Prostate gland (tissue), 2 donors: Measurements from ENCODE around the gene ZNF664. TPM values are rescaled to one million over a fixed set of nuclear protein-coding genes. Genes with fewer than 3 reads are reported as not detected.

ENCODE experiments used
- DNase-seq: peaks from one replicate; pipeline ENCODE4 v3.0.0-alpha.2; 2019; ENCODE audit warnings: low spot score
- H3K27ac ChIP-seq, 2 donors: fragments of 200-600 bp; sonication (generic); 2 replicates each; pipeline ENCODE4 v1.5.1; 2017 to 2019
- H3K27me3 ChIP-seq: fragments of 200-600 bp; sonication (generic); replicated peaks from 2 replicates; pipeline ENCODE4 v1.5.1; 2019; ENCODE audit not compliant: insufficient read depth
- H3K36me3 ChIP-seq, 2 donors: fragments of 200-600 bp; sonication (generic); 1 replicate in 1 of 2; 2 replicates in 1 of 2; pipeline versions ENCODE4 v1.5.1 to v1.8.1; 2017 to 2019
- H3K4me1 ChIP-seq: fragments of 200-600 bp; sonication (generic); replicated peaks from 2 replicates; pipeline ENCODE4 v1.5.1; 2019
- H3K4me3 ChIP-seq, 2 donors: fragments of 200-600 bp; sonication (generic); 2 replicates each; pipeline ENCODE4 v1.5.1; 2017 to 2019
- H3K9me3 ChIP-seq: fragments of 200-600 bp; sonication (generic); 2 replicates; pipeline ENCODE4 v1.5.1; 2017
- POLR2A ChIP-seq: fragments of 450-650 bp; IDR thresholded peaks from one replicate; pipeline ENCODE4 v1.6.1; 2016; ENCODE audit warnings: antibody characterized with exemption, mild to moderate bottlenecking
- POLR2AphosphoS5 ChIP-seq: sonication (generic); formaldehyde crosslinking; IDR thresholded peaks from one replicate; pipeline ENCODE4 v1.6.1; 2017; ENCODE audit warnings: antibody characterized with exemption
- WGBS: methylation state at CpG from one replicate; pipeline ENCODE4 v1.1.5; 2018; 5-methylcytosine and 5-hydroxymethylcytosine counted together
- intact Hi-C: fragments of 100-400 bp; cut with DNase I; formaldehyde crosslinking; loops from one replicate; pipeline ENCODE4 v1.14.2; 2022
- total RNA-seq, 2 donors: library from RNA; depleted of rRNA; stranded (reverse); fragments of >200 nt; gene quantifications; one replicate each; pipeline ENCODE4 v1.1.0, GENCODE V29; 2016
- TF ChIP-seq, protein P1 (sequence below), 4 experiments: fragments of 200-600 bp in 2 of 4; fragments of 450-650 bp in 2 of 4; sonication (generic) in 2 of 4; IDR thresholded peaks; 1 replicate in 3 of 4; 2 replicates in 1 of 4; pipeline ENCODE4 v1.5.1; 2016 to 2019; ENCODE audit warnings: antibody characterized with exemption in 4 of 4, mild to moderate bottlenecking in 2 of 4, moderate library complexity in 2 of 4

The ZNF664 gene
- total RNA-seq, 2 donors from 2014 or later: 59.4 to 70.5 TPM

DNA sequence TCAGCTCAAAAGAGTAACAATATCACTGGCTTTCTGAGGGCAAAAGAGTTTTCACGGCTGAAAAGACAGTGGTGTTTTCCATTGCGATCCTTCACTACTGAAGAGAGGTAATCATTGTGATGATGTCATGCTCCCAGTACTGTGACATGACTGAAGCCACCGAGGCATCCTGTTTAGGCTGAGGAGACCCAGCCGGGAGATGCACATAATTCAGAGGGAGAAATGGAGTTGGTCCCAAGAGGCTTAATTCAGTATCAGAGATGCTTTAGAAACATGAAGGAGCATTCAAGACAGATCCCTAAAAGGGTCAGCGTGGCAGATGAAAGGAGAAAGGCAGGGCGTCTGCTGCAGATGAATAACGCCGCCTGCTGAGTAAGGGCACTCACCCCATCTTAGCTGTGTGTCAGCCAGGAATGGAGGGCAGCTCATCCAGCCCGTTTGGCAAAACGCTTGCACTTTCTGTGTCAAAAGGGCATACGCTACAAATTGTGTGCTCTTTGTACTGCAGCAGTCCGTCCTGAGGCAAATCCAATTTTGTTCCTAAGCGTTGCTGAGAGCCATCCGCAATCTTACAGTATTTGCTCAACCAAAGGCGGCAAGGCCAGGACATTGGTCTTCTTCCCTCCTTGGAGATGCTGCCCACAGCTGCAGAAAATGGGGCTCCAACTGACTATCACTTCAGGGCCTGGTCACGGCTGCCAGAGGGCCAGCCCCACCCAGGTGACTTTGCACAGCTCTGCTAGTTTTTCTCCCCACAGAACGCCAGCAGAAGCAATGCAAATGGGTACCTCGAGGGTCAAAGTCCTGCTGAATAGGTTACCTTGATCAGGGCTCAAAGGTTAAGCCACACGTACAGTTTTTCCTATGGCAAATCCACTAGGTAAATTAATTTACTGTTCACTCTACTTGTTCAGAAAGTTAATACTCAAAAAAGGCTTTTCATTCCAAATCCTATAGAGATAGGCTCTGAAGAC is 23.9 kb upstream of the ZNF664 start:
- TF ChIP-seq, protein P1, sequence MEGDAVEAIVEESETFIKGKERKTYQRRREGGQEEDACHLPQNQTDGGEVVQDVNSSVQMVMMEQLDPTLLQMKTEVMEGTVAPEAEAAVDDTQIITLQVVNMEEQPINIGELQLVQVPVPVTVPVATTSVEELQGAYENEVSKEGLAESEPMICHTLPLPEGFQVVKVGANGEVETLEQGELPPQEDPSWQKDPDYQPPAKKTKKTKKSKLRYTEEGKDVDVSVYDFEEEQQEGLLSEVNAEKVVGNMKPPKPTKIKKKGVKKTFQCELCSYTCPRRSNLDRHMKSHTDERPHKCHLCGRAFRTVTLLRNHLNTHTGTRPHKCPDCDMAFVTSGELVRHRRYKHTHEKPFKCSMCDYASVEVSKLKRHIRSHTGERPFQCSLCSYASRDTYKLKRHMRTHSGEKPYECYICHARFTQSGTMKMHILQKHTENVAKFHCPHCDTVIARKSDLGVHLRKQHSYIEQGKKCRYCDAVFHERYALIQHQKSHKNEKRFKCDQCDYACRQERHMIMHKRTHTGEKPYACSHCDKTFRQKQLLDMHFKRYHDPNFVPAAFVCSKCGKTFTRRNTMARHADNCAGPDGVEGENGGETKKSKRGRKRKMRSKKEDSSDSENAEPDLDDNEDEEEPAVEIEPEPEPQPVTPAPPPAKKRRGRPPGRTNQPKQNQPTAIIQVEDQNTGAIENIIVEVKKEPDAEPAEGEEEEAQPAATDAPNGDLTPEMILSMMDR (IDR thresholded peaks at IDR 0.05): no peak
- TF ChIP-seq POLR2AphosphoS5 (no peak), POLR2A (no peak)
- Histone ChIP-seq H3K27me3 (no peaks in the 10 kb centered on the region), H3K4me3 (no peak overlapping the region), H3K4me1 (no peaks in the 10 kb centered on the region), H3K27ac (no peak overlapping the region), H3K36me3 (peaks cover 0 to 3% of the 10 kb centered on the region in 2 donors), H3K9me3 (no peaks in the 10 kb centered on the region)
- no peak for DNase-seq
- intact Hi-C loops: no loop called here
- 91% methylated on average over 19 of the region's 19 CpGs for WGBS

DNA sequence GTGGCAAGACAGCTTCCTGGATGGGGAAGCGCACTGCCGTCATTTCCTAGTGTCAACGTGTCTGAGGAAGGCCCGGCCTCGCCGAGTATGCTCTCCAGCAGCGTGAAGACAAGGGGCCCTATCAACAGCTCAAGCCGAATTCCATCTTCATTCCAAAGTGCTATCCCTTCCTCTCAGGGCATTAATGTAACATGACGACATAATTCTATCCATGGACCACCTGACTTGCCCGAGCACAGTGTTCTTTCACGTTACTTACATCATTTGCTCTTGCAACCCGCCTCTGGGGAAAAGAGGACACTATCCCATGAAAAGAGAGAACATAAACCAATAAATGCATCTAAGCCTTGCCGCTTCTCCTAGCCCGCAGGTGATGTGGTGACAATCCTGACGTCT is 23.2 kb upstream of the ZNF664 start:
- Histone ChIP-seq H3K9me3 (no peaks in the 10 kb centered on the region), H3K27me3 (no peaks in the 10 kb centered on the region), H3K4me3 (no peak overlapping the region), H3K27ac (no peak overlapping the region), H3K4me1 (no peaks in the 10 kb centered on the region), H3K36me3 (peaks cover 0 to 3% of the 10 kb centered on the region in 2 donors)
- intact Hi-C loops: no loop called here
- DNase-seq: no peak
- TF ChIP-seq, protein P1 (IDR thresholded peaks at IDR 0.05): no peak
- TF ChIP-seq POLR2AphosphoS5 (no peak), POLR2A (no peak)
- 96% methylated on average over 15 of the region's 15 CpGs for WGBS

GRCh38 chr12:123950476-123951349 is 22.3 kb upstream of the ZNF664 start:
- no peaks in the 10 kb centered on the region for H3K4me1 ChIP-seq
- intact Hi-C loops: no loop called here
- no peaks in the 10 kb centered on the region for H3K27me3 ChIP-seq
- TF ChIP-seq, protein P1 (IDR thresholded peaks at IDR 0.05): no peak
- no peak for TF ChIP-seq POLR2A
- TF ChIP-seq POLR2AphosphoS5: no peak
- no peaks in the 10 kb centered on the region for H3K9me3 ChIP-seq
- no peak for DNase-seq
- no peak overlapping the region for H3K4me3 ChIP-seq
- H3K36me3 ChIP-seq: no peaks in the 10 kb centered on the region
- WGBS: 92% methylated on average over 15 of the region's 15 CpGs
- no peak overlapping the region for H3K27ac ChIP-seq

DNA sequence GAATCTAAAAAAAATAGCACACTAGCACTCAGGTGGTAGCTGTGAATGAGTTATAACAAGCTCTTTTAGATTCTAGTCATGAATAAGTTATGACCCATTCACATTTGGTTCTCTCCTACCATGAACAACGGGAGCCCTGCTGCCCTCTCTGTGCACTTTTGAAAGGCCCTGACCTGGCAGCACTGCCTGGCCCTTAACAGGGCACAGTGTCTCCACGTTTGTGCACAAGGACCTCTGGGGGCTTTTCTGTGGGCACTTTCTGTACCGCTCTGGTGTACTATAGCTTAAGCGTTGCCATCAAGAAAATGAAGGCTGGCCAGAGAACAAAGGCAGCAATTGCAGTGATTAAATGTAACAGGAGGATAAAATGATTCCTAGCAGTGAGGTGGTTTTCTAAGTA is 21.5 kb upstream of the ZNF664 start:
- H3K9me3 ChIP-seq: no peaks in the 10 kb centered on the region
- no peak overlapping the region for H3K27ac ChIP-seq
- DNase-seq: no peak
- intact Hi-C loops: no loop called here
- no peak overlapping the region for H3K4me3 ChIP-seq
- 84% methylated on average over 4 of the region's 4 CpGs for WGBS
- H3K4me1 ChIP-seq: no peaks in the 10 kb centered on the region
- TF ChIP-seq POLR2AphosphoS5 (no peak), POLR2A (no peak)
- TF ChIP-seq, protein P1 (IDR thresholded peaks at IDR 0.05): no peak
- no peaks in the 10 kb centered on the region for H3K27me3 ChIP-seq
- no peaks in the 10 kb centered on the region for H3K36me3 ChIP-seq
